ENCODE data around the gene PITX1.

PITX1 gene

DNA sequence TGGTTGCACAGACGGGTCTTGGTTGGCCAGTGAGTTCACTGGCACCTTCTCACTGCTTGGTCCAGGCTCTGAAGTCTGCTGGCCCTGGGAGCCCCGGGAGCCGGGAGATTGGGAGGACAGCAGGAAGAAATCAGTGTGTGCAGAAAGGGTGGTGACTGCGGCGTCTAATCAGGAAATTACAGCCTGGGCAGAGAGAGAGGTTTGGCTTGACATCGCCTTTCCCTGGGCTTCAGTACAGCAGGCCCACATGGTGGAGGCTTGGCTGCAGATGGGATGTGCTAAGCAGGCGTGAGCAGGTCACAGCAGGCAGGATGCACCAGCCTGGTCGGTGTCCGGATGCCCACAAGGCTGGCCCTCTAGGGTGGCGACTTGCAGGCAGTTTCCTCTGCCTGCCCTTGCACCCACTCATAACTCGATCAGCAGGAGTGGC, 17.2 kb downstream of the PITX1 start:
- Histone ChIP-seq H2AFZ (ENCODE audit: low read length) (no peak overlapping the region), H3K36me3 (replicated peaks; ENCODE audit: insufficient read depth, low read length) (no peaks in the 10 kb centered on the region), H3K9me2 (replicated peaks; ENCODE audit: insufficient read depth, low read length) (no peaks in the 10 kb centered on the region), H3F3A (ENCODE audit: insufficient read depth, low read length) (no peaks in the 10 kb centered on the region), H3K4me3 (ENCODE audit: low read length) (no peak overlapping the region), H4K20me1 (ENCODE audit: insufficient read depth, low read length) (no peaks in the 10 kb centered on the region), H3K27ac (ENCODE audit: low read length) (no peak overlapping the region), H3K79me2 (ENCODE audit: low read length) (no peaks in the 10 kb centered on the region), H3K4me1 (ENCODE audit: low read length) (no peaks in the 10 kb centered on the region), H3K9me3 (replicated peaks; ENCODE audit: insufficient read depth, low read length) (no peaks in the 10 kb centered on the region), H3K4me2 (ENCODE audit: low read depth, low read length) (no peak overlapping the region), H3K9ac (ENCODE audit: low read length) (no peak overlapping the region), H3K27me3 (replicated peaks; ENCODE audit: insufficient read depth, low read length) (no peaks in the 10 kb centered on the region)
- TF ChIP-seq EZH2phosphoT487 (IDR thresholded peaks at IDR 0.05; ENCODE audit: low read length) (no peak), EZH2 (optimal IDR thresholded peaks at IDR 0.05; ENCODE audit: low read depth, low read length) (no peak)
- TF ChIP-seq, protein P1, sequence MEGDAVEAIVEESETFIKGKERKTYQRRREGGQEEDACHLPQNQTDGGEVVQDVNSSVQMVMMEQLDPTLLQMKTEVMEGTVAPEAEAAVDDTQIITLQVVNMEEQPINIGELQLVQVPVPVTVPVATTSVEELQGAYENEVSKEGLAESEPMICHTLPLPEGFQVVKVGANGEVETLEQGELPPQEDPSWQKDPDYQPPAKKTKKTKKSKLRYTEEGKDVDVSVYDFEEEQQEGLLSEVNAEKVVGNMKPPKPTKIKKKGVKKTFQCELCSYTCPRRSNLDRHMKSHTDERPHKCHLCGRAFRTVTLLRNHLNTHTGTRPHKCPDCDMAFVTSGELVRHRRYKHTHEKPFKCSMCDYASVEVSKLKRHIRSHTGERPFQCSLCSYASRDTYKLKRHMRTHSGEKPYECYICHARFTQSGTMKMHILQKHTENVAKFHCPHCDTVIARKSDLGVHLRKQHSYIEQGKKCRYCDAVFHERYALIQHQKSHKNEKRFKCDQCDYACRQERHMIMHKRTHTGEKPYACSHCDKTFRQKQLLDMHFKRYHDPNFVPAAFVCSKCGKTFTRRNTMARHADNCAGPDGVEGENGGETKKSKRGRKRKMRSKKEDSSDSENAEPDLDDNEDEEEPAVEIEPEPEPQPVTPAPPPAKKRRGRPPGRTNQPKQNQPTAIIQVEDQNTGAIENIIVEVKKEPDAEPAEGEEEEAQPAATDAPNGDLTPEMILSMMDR (IDR thresholded peaks at IDR 0.05; ENCODE audit: low read length) = no peak
- no peak for DNase-seq

DNA sequence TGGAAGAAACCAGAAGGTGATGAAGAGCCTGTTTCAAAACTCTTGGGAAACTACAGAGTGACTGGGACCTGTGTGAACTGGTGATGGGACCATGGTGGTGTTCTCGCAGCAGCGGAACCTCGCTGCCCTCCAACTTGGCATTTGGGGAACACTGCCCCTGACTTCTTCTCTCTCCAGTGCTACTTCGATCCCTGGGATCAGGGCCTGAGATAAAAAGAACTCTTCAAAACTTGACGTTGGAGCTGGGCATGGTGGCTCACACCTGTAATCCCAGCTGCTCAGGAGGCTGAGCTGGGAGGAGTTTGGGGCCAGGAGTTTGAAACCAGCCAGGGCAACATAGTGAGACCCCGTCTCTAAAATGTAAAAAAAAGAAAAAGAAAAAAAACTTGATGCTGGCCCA, 18.1 kb downstream of the PITX1 start:
- Histone ChIP-seq H2AFZ (ENCODE audit: low read length) (no peak overlapping the region), H3K27me3 (replicated peaks; ENCODE audit: insufficient read depth, low read length) (no peaks in the 10 kb centered on the region), H3K36me3 (replicated peaks; ENCODE audit: insufficient read depth, low read length) (no peaks in the 10 kb centered on the region), H3F3A (ENCODE audit: insufficient read depth, low read length) (no peaks in the 10 kb centered on the region), H4K20me1 (ENCODE audit: insufficient read depth, low read length) (no peaks in the 10 kb centered on the region), H3K9me3 (replicated peaks; ENCODE audit: insufficient read depth, low read length) (no peaks in the 10 kb centered on the region), H3K27ac (ENCODE audit: low read length) (no peak overlapping the region), H3K4me2 (ENCODE audit: low read depth, low read length) (no peak overlapping the region), H3K9me2 (replicated peaks; ENCODE audit: insufficient read depth, low read length) (no peaks in the 10 kb centered on the region), H3K79me2 (ENCODE audit: low read length) (no peaks in the 10 kb centered on the region), H3K4me3 (ENCODE audit: low read length) (no peak overlapping the region), H3K4me1 (ENCODE audit: low read length) (no peaks in the 10 kb centered on the region), H3K9ac (ENCODE audit: low read length) (no peak overlapping the region)
- no peak for DNase-seq
- TF ChIP-seq EZH2 (optimal IDR thresholded peaks at IDR 0.05; ENCODE audit: low read depth, low read length) = no peak
- TF ChIP-seq, protein P1 (IDR thresholded peaks at IDR 0.05; ENCODE audit: low read length) = no peak

DNA sequence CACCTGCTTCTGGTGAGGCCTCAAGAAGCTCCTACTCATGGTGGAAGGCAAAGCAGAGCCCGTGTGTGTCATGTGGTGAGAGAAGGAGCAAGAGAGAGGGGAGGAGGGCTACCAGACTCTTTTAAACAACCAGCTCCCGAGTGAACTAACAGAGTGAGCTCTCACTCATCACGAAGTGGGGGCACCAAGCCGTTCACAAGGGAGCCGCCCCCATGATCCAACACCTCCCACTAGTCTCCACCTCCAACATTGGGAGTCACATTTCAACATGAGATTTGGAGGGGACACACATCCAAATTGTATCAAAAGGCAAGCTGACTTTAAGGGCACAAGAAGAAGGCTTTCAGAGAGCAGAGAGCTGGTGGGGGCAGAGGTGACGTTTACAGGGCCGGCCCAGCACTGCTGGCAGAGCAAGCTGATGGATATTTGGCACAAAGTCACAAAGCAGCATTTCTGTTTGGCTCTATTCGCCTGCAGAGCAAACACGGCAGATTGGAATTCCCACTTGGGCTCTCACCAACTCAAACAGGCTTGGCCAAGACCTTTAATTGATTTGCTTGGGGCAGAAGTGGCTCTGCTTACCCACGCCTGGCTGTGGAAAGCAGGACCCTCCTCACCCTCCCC, 20.0 kb downstream of the PITX1 start:
- H3K9me2 ChIP-seq (replicated peaks; ENCODE audit: insufficient read depth, low read length) = no peaks in the 10 kb centered on the region
- TF ChIP-seq, protein P1 (IDR thresholded peaks at IDR 0.05; ENCODE audit: low read length) = no peak
- TF ChIP-seq EZH2phosphoT487 (IDR thresholded peaks at IDR 0.05; ENCODE audit: low read length) (no peak), EZH2 (optimal IDR thresholded peaks at IDR 0.05; ENCODE audit: low read depth, low read length) (no peak)
- no peaks in the 10 kb centered on the region for H3K9me3 ChIP-seq (replicated peaks; ENCODE audit: insufficient read depth, low read length)
- no peak for DNase-seq
- H3K4me2 ChIP-seq (ENCODE audit: low read depth, low read length) = no peak overlapping the region
- peaks cover 6% of the 10 kb centered on the region; the same call in 1 of the 2 replicates for H3K4me1 ChIP-seq (ENCODE audit: low read length)
- no peaks in the 10 kb centered on the region for H3F3A ChIP-seq (ENCODE audit: insufficient read depth, low read length)
- H3K4me3 ChIP-seq (ENCODE audit: low read length) = no peak overlapping the region
- no peak overlapping the region for H3K9ac ChIP-seq (ENCODE audit: low read length)
- no peaks in the 10 kb centered on the region for H4K20me1 ChIP-seq (ENCODE audit: insufficient read depth, low read length)
- H2AFZ ChIP-seq (ENCODE audit: low read length) = no peak overlapping the region
- H3K27me3 ChIP-seq (replicated peaks; ENCODE audit: insufficient read depth, low read length) = no peaks in the 10 kb centered on the region
- no peaks in the 10 kb centered on the region for H3K79me2 ChIP-seq (ENCODE audit: low read length)
- no peaks in the 10 kb centered on the region for H3K36me3 ChIP-seq (replicated peaks; ENCODE audit: insufficient read depth, low read length)
- no peak overlapping the region for H3K27ac ChIP-seq (ENCODE audit: low read length)

Measured in MM.1S (cell line).